ENCODE data around the gene IRF8. TPM values are rescaled to one million over a fixed set of nuclear protein-coding genes. Genes with fewer than 3 reads are reported as not detected.
"Not testable (repeated sequence)": the region's sequence is repeated elsewhere in the genome, so short reads cannot be mapped to it uniquely, and the experiment has no call there.

IRF8 gene
- total RNA-seq, 1 donor from 2014 or later = 43.1 TPM

- DNase-seq (no peak), ATAC-seq (no peak)
- TF ChIP-seq, protein P1, sequence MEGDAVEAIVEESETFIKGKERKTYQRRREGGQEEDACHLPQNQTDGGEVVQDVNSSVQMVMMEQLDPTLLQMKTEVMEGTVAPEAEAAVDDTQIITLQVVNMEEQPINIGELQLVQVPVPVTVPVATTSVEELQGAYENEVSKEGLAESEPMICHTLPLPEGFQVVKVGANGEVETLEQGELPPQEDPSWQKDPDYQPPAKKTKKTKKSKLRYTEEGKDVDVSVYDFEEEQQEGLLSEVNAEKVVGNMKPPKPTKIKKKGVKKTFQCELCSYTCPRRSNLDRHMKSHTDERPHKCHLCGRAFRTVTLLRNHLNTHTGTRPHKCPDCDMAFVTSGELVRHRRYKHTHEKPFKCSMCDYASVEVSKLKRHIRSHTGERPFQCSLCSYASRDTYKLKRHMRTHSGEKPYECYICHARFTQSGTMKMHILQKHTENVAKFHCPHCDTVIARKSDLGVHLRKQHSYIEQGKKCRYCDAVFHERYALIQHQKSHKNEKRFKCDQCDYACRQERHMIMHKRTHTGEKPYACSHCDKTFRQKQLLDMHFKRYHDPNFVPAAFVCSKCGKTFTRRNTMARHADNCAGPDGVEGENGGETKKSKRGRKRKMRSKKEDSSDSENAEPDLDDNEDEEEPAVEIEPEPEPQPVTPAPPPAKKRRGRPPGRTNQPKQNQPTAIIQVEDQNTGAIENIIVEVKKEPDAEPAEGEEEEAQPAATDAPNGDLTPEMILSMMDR (IDR thresholded peaks at IDR 0.05) = no peak
- Histone ChIP-seq H3K9me3 (no peaks in the 10 kb centered on the region), H3K27ac (no peak overlapping the region), H3K27me3 (peaks cover 6% of the 10 kb centered on the region), H3K4me3 (no peak overlapping the region), H3K4me1 (peaks cover 2% of the 10 kb centered on the region), H3K36me3 (no peaks in the 10 kb centered on the region)
- intact Hi-C loops (cut with DNase I) = no loop called here
Measured at GRCh38 chr16:85936816-85937215, 37.9 kb downstream of the IRF8 start.

- H3K4me1 ChIP-seq = no peaks in the 10 kb centered on the region
- no peak overlapping the region for H3K27ac ChIP-seq
- H3K27me3 ChIP-seq = peaks cover 6% of the 10 kb centered on the region
- no peak for DNase-seq
- no peak for ATAC-seq
- H3K4me3 ChIP-seq = no peak overlapping the region
- no peaks in the 10 kb centered on the region for H3K9me3 ChIP-seq
- TF ChIP-seq, protein P1 (IDR thresholded peaks at IDR 0.05) = no peak
- intact Hi-C loops (cut with DNase I) = no loop called here
- no peaks in the 10 kb centered on the region for H3K36me3 ChIP-seq
Measured at GRCh38 chr16:85940214-85940613, 41.3 kb downstream of the IRF8 start.

- no peak for DNase-seq
- Histone ChIP-seq H3K4me3 (no peak overlapping the region), H3K36me3 (no peaks in the 10 kb centered on the region), H3K27ac (no peak overlapping the region), H3K4me1 (no peaks in the 10 kb centered on the region), H3K9me3 (no peaks in the 10 kb centered on the region), H3K27me3 (peaks cover 12% of the 10 kb centered on the region)
- no peak for ATAC-seq
- intact Hi-C loops (cut with DNase I) = no loop called here
- TF ChIP-seq, protein P1 (IDR thresholded peaks at IDR 0.05) = no peak
Measured at GRCh38 chr16:85941863-85942644, 43.1 kb downstream of the IRF8 start.

GRCh38 chr16:85942659-85943058 lies 43.7 kb downstream of the IRF8 start:
- H3K4me3 ChIP-seq; intact Hi-C loops (cut with DNase I); H3K4me1 ChIP-seq; H3K27ac ChIP-seq; ATAC-seq; DNase-seq; H3K9me3 ChIP-seq; H3K36me3 ChIP-seq: not testable (repeated sequence)
- peaks cover 12% of the 10 kb centered on the region for H3K27me3 ChIP-seq

DNA sequence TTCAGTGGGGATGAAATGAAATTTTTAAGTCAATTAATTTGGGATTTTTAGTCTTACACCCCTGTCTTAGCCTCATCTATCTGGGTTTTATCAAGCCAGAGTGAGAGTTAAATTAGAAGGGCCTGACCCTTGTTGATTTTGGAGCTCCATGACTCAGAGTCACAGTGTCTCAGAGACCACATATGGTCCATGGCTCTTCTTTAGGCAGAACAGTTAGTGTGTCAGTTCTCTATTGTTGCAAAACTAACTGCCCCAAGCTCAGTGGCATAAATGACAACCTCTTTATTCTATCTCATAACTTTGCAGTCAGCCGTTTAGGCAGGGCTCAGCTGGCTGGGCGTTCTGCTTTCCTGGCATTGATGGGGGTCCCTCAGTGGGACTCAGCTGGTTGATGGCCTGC lies 44.7 kb downstream of the IRF8 start:
- H3K27me3 ChIP-seq = peaks cover 6% of the 10 kb centered on the region
- no peaks in the 10 kb centered on the region for H3K36me3 ChIP-seq
- H3K4me3 ChIP-seq = no peak overlapping the region
- no peak overlapping the region for H3K27ac ChIP-seq
- intact Hi-C loops (cut with DNase I) = no loop called here
- no peaks in the 10 kb centered on the region for H3K4me1 ChIP-seq
- H3K9me3 ChIP-seq = no peaks in the 10 kb centered on the region
- no peak for ATAC-seq
- TF ChIP-seq, protein P1 (IDR thresholded peaks at IDR 0.05) = no peak
- no peak for DNase-seq

DNA sequence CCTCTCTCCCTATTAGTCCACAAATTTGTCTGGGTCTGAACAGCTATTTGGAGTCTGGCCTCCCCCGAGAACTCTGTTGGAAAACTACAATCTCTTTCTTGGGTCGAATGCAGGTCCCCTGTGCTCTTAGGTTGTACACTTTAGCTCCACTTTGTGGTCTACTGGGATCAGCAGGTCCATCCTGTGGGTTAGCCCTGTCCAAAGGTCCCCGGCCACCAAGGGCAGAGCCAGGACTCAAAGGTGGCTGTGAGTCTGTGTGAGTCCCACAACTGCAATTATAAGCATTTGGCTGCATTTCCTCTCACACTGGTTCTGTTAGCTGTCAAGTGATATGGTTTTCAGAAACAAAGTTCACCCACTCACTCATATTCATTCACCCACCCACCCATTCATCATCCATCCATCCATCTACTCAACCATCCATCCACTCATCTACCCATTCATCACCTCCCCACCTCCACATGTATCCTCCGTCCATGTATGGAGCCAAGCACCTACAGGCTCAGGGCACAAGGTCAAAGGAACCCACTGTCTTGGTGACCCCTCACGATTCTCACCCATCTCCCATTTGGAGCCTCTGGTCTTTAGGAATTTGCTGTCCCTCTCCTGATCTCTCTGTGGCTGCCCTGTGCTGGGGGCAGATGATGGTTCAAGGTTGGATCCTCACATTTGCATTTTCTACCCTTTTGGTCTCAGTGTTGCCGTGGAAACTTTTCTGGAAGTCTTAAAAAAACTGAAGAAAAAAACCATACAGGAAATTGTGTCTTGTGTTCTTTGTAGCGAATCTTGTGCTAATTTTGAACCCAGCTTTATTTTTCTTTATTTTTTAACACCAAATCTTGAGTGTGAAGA lies 45.8 kb downstream of the IRF8 start:
- DNase-seq (no peak), ATAC-seq (no peak)
- Histone ChIP-seq H3K4me1 (no peaks in the 10 kb centered on the region), H3K36me3 (no peaks in the 10 kb centered on the region), H3K27ac (no peak overlapping the region), H3K27me3 (peaks cover 6% of the 10 kb centered on the region), H3K9me3 (no peaks in the 10 kb centered on the region), H3K4me3 (no peak overlapping the region)
- TF ChIP-seq, protein P1 (IDR thresholded peaks at IDR 0.05) = no peak
- intact Hi-C loops (cut with DNase I) = no loop called here

Measured in upper lobe of right lung (tissue), 1 donor.